ENCODE data around the gene DCP2.

The DCP2 gene

DNA sequence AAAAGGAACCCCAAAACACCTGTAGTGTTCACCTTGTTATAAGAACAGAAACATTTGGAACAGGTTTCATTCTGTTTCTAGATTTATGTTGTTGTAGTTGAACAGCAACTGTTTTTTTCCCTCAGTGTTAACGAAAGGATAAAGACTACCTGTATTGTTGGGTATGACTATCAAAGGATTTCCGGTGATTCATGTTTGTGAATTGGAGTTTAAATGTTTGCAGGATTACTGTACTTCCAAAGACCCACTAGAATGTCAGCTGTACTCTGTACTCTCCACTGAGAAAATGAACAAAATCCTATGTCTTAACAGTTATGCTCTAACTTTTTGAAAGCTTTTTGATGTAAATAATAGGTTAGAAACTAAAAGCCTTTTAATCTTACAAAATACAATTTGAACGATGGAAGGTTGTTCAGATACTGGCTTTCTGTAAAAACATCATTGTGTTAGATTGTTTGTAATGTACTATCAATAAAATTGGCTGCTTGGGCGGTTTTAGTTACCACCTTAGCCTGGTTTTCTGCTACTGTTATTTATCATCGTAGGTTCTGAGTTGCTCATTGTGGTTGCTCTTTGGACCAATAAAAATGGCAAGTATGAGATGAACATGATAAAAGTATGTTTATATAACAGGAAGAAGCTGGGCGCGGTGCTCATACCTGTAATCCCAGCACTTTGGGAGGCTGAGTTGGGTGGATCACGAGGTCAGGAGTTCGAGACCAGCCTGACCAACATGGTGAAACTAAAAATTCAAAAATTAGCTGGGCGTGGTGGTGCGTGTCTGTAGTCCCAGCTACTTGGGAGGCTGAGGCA lies 44.1 kb downstream of the DCP2 start:
- 52% methylated on average over 9 of the region's 11 CpGs for WGBS

DNA sequence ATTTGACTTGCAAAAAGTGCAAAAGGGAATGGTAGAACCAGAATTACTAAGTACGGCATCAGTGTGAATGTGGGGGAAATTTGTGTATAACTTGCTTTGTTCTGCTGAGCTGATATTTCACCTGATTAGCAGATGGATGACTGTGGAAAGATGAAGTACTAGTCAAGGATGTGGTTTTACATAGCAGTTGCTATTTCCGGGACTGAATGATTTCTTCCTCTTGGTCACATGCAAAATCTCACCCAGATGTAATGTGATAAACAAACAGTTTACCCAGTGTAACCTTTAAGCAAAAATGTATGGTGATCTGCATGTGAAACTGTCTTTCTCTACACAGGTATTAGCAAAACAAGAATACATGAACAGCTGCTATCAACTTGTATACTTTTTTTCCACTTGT lies 46.1 kb downstream of the DCP2 start:
- H3K23ac ChIP-seq (ENCODE audit: low read length in 2 of 2): no peak overlapping the region
- H2BK15ac ChIP-seq (ENCODE audit: low read depth, poor library complexity, severe bottlenecking): no peak overlapping the region
- H2BK120ac ChIP-seq (ENCODE audit: low read depth, low read length): no peak overlapping the region
- H3K79me1 ChIP-seq (replicated peaks; ENCODE audit: low read length, poor library complexity, severe bottlenecking): peaks cover 3% of the 10 kb centered on the region
- H3K27ac ChIP-seq (ENCODE audit: low read length, poor library complexity, severe bottlenecking): no peak overlapping the region
- H3K9me3 ChIP-seq (ENCODE audit: control insufficient read depth, low read length): no peaks in the 10 kb centered on the region
- H2AFZ ChIP-seq (ENCODE audit: low read depth, low read length): no peak overlapping the region
- DNase-seq: peak; percentile 57
- no peak overlapping the region for H3K4me2 ChIP-seq (ENCODE audit: low read length, poor library complexity, severe bottlenecking)
- H4K91ac ChIP-seq (ENCODE audit: low read length): no peak overlapping the region
- H3K36me3 ChIP-seq (ENCODE audit: control insufficient read depth in 1 of 2, insufficient read depth in 2 of 2, low read depth in 1 of 2, low read length in 2 of 2): peaks cover 9 to 87% of the 10 kb centered on the region in 2 experiments
- H3K27me3 ChIP-seq (ENCODE audit: control insufficient read depth in 1 of 2, insufficient read depth in 1 of 2, low read length in 2 of 2): no peaks in the 10 kb centered on the region
- H4K8ac ChIP-seq (ENCODE audit: low read length): no peak overlapping the region
- no peak overlapping the region for H3K4me3 ChIP-seq (ENCODE audit: insufficient read depth in 1 of 2, low read depth in 1 of 2, low read length in 2 of 2)
- H2BK12ac ChIP-seq (ENCODE audit: low read length in 2 of 2): no peak overlapping the region
- no peak overlapping the region for H2AK5ac ChIP-seq (ENCODE audit: low read length, severe bottlenecking)
- WGBS: 4% methylated on average over 2 of the region's 2 CpGs
- H3K18ac ChIP-seq (ENCODE audit: low read depth in 1 of 2, low read length in 2 of 2): no peak overlapping the region
- H3K4me1 ChIP-seq (ENCODE audit: control insufficient read depth, insufficient read depth, low read depth, low read length): no peaks in the 10 kb centered on the region
- no peak overlapping the region for H3K4ac ChIP-seq (ENCODE audit: low read depth in 1 of 2, low read length in 2 of 2)
- H3K14ac ChIP-seq (ENCODE audit: low read length in 2 of 2): no peak overlapping the region
- H3K9ac ChIP-seq (ENCODE audit: low read length): no peak overlapping the region
- no peak overlapping the region for H2BK5ac ChIP-seq (ENCODE audit: low read depth, low read length, poor library complexity, severe bottlenecking)

More for the DNA sequence above, 44.1 kb downstream of the DCP2 start:
- H3K4me1 ChIP-seq (ENCODE audit: control insufficient read depth, insufficient read depth, low read depth, low read length): no peaks in the 10 kb centered on the region
- peak; percentile 70 for DNase-seq
- no peak overlapping the region for H3K14ac ChIP-seq (ENCODE audit: low read length in 2 of 2)
- no peak overlapping the region for H3K9ac ChIP-seq (ENCODE audit: low read length)
- H2AK5ac ChIP-seq (ENCODE audit: low read length, severe bottlenecking): no peak overlapping the region
- H4K8ac ChIP-seq (ENCODE audit: low read length): no peak overlapping the region
- no peak overlapping the region for H2BK5ac ChIP-seq (ENCODE audit: low read depth, low read length, poor library complexity, severe bottlenecking)
- H3K4me3 ChIP-seq (ENCODE audit: insufficient read depth in 1 of 2, low read depth in 1 of 2, low read length in 2 of 2): no peak overlapping the region
- H3K27ac ChIP-seq (ENCODE audit: low read length, poor library complexity, severe bottlenecking): peak overlapping the region; percentile 47
- no peaks in the 10 kb centered on the region for H3K9me3 ChIP-seq (ENCODE audit: control insufficient read depth, low read length)
- no peak overlapping the region for H2BK15ac ChIP-seq (ENCODE audit: low read depth, poor library complexity, severe bottlenecking)
- H3K27me3 ChIP-seq (ENCODE audit: control insufficient read depth in 1 of 2, insufficient read depth in 1 of 2, low read length in 2 of 2): no peaks in the 10 kb centered on the region
- H3K18ac ChIP-seq (ENCODE audit: low read depth in 1 of 2, low read length in 2 of 2): peak overlapping the region in 1 of 2 experiments; percentile 12
- no peak overlapping the region for H2AFZ ChIP-seq (ENCODE audit: low read depth, low read length)
- H3K23ac ChIP-seq (ENCODE audit: low read length in 2 of 2): no peak overlapping the region
- H3K79me1 ChIP-seq (replicated peaks; ENCODE audit: low read length, poor library complexity, severe bottlenecking): peaks cover 5% of the 10 kb centered on the region
- H3K4ac ChIP-seq (ENCODE audit: low read depth in 1 of 2, low read length in 2 of 2): no peak overlapping the region
- no peak overlapping the region for H3K4me2 ChIP-seq (ENCODE audit: low read length, poor library complexity, severe bottlenecking)
- no peak overlapping the region for H2BK12ac ChIP-seq (ENCODE audit: low read length in 2 of 2)
- peaks cover 2 to 74% of the 10 kb centered on the region in 2 experiments for H3K36me3 ChIP-seq (ENCODE audit: control insufficient read depth in 1 of 2, insufficient read depth in 2 of 2, low read depth in 1 of 2, low read length in 2 of 2)
- no peak overlapping the region for H4K91ac ChIP-seq (ENCODE audit: low read length)
- no peak overlapping the region for H2BK120ac ChIP-seq (ENCODE audit: low read depth, low read length)

DNA sequence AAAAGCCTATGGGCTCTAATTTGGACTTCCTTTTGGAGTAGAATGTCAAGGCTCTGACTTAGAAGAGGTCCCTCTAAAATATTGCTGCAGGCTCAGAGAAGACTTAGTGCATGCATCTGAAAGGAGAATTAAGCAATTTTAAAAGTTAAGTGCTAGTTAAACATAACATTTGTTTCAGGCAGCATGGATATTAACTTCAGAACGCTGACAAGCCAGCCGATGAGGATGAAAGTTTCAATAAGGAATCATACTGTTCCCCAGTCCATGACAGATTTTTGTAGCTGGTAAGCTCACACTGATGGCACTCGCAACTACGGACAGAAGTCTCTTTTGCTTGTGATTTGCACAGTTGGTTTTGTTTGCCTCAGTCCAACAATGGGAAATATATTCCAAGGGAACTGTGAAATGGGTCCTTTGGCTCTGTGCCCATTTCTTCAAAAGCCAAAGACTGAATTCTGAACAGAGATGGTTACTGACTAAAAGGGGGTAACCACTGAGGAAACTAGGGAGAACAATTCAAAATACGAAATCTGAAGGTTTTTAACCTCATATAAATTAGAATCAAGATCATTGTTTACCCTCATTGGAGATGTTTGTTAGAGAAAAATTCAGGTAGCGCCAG lies 47.6 kb downstream of the DCP2 start:
- 98% methylated on average over 4 of the region's 6 CpGs for WGBS
- Histone ChIP-seq H4K8ac (ENCODE audit: low read length) (no peak overlapping the region), H2BK15ac (ENCODE audit: low read depth, poor library complexity, severe bottlenecking) (no peak overlapping the region)

DNA sequence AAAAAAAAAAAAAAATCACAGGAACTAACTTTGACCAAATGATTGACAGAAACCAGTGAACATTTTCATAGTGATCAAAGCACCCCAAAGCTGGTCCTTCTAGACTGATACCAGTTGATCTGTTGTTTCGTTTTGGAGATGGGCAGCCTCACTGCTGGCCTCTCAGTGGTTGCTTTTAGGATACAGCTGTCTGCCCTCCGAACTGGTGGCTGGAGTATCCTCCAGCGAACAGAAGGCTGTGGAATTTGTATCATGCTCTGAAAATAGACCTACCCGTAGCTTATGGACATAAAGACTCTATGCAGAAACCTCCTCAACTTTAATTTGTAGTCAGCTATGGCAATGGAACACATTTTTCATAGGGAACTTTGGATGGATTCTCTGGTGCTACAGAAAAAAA lies 49.0 kb downstream of the DCP2 start:
- Histone ChIP-seq H3K4me1 (ENCODE audit: control insufficient read depth, insufficient read depth, low read depth, low read length) (peaks cover 3% of the 10 kb centered on the region), H3K79me1 (replicated peaks; ENCODE audit: low read length, poor library complexity, severe bottlenecking) (peaks cover 6% of the 10 kb centered on the region), H3K4ac (ENCODE audit: low read depth in 1 of 2, low read length in 2 of 2) (no peak overlapping the region), H3K27me3 (ENCODE audit: control insufficient read depth in 1 of 2, insufficient read depth in 1 of 2, low read length in 2 of 2) (no peaks in the 10 kb centered on the region), H3K9ac (ENCODE audit: low read length) (no peak overlapping the region), H3K4me2 (ENCODE audit: low read length, poor library complexity, severe bottlenecking) (no peak overlapping the region), H4K8ac (ENCODE audit: low read length) (no peak overlapping the region), H3K4me3 (ENCODE audit: insufficient read depth in 1 of 2, low read depth in 1 of 2, low read length in 2 of 2) (no peak overlapping the region), H2BK15ac (ENCODE audit: low read depth, poor library complexity, severe bottlenecking) (no peak overlapping the region), H3K23ac (ENCODE audit: low read length in 2 of 2) (no peak overlapping the region), H3K14ac (ENCODE audit: low read length in 2 of 2) (no peak overlapping the region), H2BK5ac (ENCODE audit: low read depth, low read length, poor library complexity, severe bottlenecking) (no peak overlapping the region), H4K91ac (ENCODE audit: low read length) (no peak overlapping the region), H2BK12ac (ENCODE audit: low read length in 2 of 2) (no peak overlapping the region), H2AK5ac (ENCODE audit: low read length, severe bottlenecking) (no peak overlapping the region), H3K27ac (ENCODE audit: low read length, poor library complexity, severe bottlenecking) (no peak overlapping the region), H3K18ac (ENCODE audit: low read depth in 1 of 2, low read length in 2 of 2) (no peak overlapping the region), H3K9me3 (ENCODE audit: control insufficient read depth, low read length) (no peaks in the 10 kb centered on the region), H2AFZ (ENCODE audit: low read depth, low read length) (no peak overlapping the region), H3K36me3 (ENCODE audit: control insufficient read depth in 1 of 2, insufficient read depth in 2 of 2, low read depth in 1 of 2, low read length in 2 of 2) (peaks cover 15 to 79% of the 10 kb centered on the region in 2 experiments), H2BK120ac (ENCODE audit: low read depth, low read length) (no peak overlapping the region)
- WGBS: 97% methylated on average over 3 of the region's 4 CpGs
- no peak for DNase-seq

More for the DNA sequence above, 47.6 kb downstream of the DCP2 start:
- Histone ChIP-seq H2BK5ac (ENCODE audit: low read depth, low read length, poor library complexity, severe bottlenecking) (no peak overlapping the region), H3K23ac (ENCODE audit: low read length in 2 of 2) (no peak overlapping the region), H2BK12ac (ENCODE audit: low read length in 2 of 2) (no peak overlapping the region), H2AFZ (ENCODE audit: low read depth, low read length) (no peak overlapping the region), H3K4me3 (ENCODE audit: insufficient read depth in 1 of 2, low read depth in 1 of 2, low read length in 2 of 2) (no peak overlapping the region), H3K4me1 (ENCODE audit: control insufficient read depth, insufficient read depth, low read depth, low read length) (no peaks in the 10 kb centered on the region), H2BK120ac (ENCODE audit: low read depth, low read length) (no peak overlapping the region), H3K79me1 (replicated peaks; ENCODE audit: low read length, poor library complexity, severe bottlenecking) (peaks cover 6% of the 10 kb centered on the region), H3K4me2 (ENCODE audit: low read length, poor library complexity, severe bottlenecking) (no peak overlapping the region), H3K9ac (ENCODE audit: low read length) (no peak overlapping the region), H2AK5ac (ENCODE audit: low read length, severe bottlenecking) (no peak overlapping the region), H3K27me3 (ENCODE audit: control insufficient read depth in 1 of 2, insufficient read depth in 1 of 2, low read length in 2 of 2) (no peaks in the 10 kb centered on the region), H3K14ac (ENCODE audit: low read length in 2 of 2) (no peak overlapping the region), H3K18ac (ENCODE audit: low read depth in 1 of 2, low read length in 2 of 2) (peak overlapping the region in 1 of 2 experiments; percentile 5), H3K27ac (ENCODE audit: low read length, poor library complexity, severe bottlenecking) (no peak overlapping the region), H3K4ac (ENCODE audit: low read depth in 1 of 2, low read length in 2 of 2) (no peak overlapping the region), H3K9me3 (ENCODE audit: control insufficient read depth, low read length) (no peaks in the 10 kb centered on the region), H4K91ac (ENCODE audit: low read length) (no peak overlapping the region), H3K36me3 (ENCODE audit: control insufficient read depth in 1 of 2, insufficient read depth in 2 of 2, low read depth in 1 of 2, low read length in 2 of 2) (peaks cover 15 to 86% of the 10 kb centered on the region in 2 experiments)
- DNase-seq: no peak
